Keratinocyte (primary cell): ENCODE measurements around the gene ABHD16A. TPM values are rescaled to one million over a fixed set of nuclear protein-coding genes. Genes with fewer than 3 reads are reported as not detected.

Experiments
- DNase-seq: peaks from one replicate; pipeline ENCODE4 v3.0.0-alpha.2; 2011; ENCODE audit warnings: low read depth, missing footprints, low spot score
- FAIRE-seq: peaks from 2 replicates; lab custom pipeline; 2011; peaks lifted over from hg19 to GRCh38; lab: Jason Lieb, UNC
- H2AFZ ChIP-seq: 2 replicates; pipeline ENCODE4 v1.6.0; 2012; ENCODE audit warnings: low read length, control low read depth, inconsistent platforms; ENCODE audit not compliant: control insufficient read depth
- H3K27ac ChIP-seq: 2 replicates; pipeline ENCODE4 v1.5.1; 2011; ENCODE audit warnings: low read length; ENCODE audit not compliant: control insufficient read depth, insufficient read depth
- H3K27me3 ChIP-seq: 3 replicates; pipeline ENCODE4 v1.6.0; 2011; ENCODE audit warnings: low read length; ENCODE audit not compliant: control insufficient read depth, insufficient read depth; ENCODE audit errors: extremely low read depth
- H3K36me3 ChIP-seq, 2 experiments: 2 replicates in 1 of 2; 3 replicates in 1 of 2; pipeline ENCODE4 v1.5.1; 2011; ENCODE audit warnings: low read length in 2 of 2, mild to moderate bottlenecking in 1 of 2; ENCODE audit not compliant: control insufficient read depth in 2 of 2, insufficient read depth in 2 of 2; ENCODE audit errors: extremely low read depth in 1 of 2
- H3K4me1 ChIP-seq: 3 replicates; pipeline ENCODE4 v1.5.1; 2011; ENCODE audit warnings: low read length; ENCODE audit not compliant: control insufficient read depth, insufficient read depth; ENCODE audit errors: extremely low read depth
- H3K4me2 ChIP-seq: 3 replicates; pipeline ENCODE4 v1.6.0; 2011; ENCODE audit warnings: low read depth, low read length; ENCODE audit not compliant: control insufficient read depth, insufficient read depth; ENCODE audit errors: extremely low read depth
- H3K4me3 ChIP-seq, 3 experiments: fragments of 200-600 bp in 1 of 3; sonication (generic) in 1 of 3; 2 replicates in 2 of 3; 3 replicates in 1 of 3; pipeline ENCODE4 v1.5.1; 2011 to 2016; ENCODE audit warnings: low read length in 3 of 3, mild to moderate bottlenecking in 3 of 3, control low read depth in 2 of 3, inconsistent platforms in 1 of 3, low read depth in 1 of 3, mixed read lengths in 1 of 3, mixed run types in 1 of 3, moderate library complexity in 1 of 3; ENCODE audit not compliant: control insufficient read depth in 2 of 3, insufficient read depth in 2 of 3; ENCODE audit errors: extremely low read depth in 1 of 3
- H3K79me2 ChIP-seq: 2 replicates; pipeline ENCODE4 v1.6.0; 2012; ENCODE audit warnings: low read length; ENCODE audit not compliant: control insufficient read depth, insufficient read depth
- H3K9ac ChIP-seq: 3 replicates; pipeline ENCODE4 v1.6.0; 2011; ENCODE audit warnings: low read length; ENCODE audit not compliant: control insufficient read depth, insufficient read depth; ENCODE audit errors: extremely low read depth
- H3K9me1 ChIP-seq: 3 replicates; pipeline ENCODE4 v1.6.0; 2011; ENCODE audit warnings: low read length; ENCODE audit not compliant: control insufficient read depth, insufficient read depth; ENCODE audit errors: extremely low read depth
- H3K9me3 ChIP-seq: 2 replicates; pipeline ENCODE4 v1.5.1; 2012; ENCODE audit warnings: low read depth, low read length; ENCODE audit not compliant: control insufficient read depth
- H4K20me1 ChIP-seq: 3 replicates; pipeline ENCODE4 v1.6.0; 2011; ENCODE audit warnings: low read length; ENCODE audit not compliant: control insufficient read depth, insufficient read depth; ENCODE audit errors: extremely low read depth
- CTCF ChIP-seq, 3 experiments: IDR thresholded peaks in 1 of 3; conservative IDR thresholded peaks in 1 of 3; optimal IDR thresholded peaks in 1 of 3; 2 replicates in 2 of 3; 3 replicates in 1 of 3; pipeline versions ENCODE3 to v1.5.1; 2011; ENCODE audit warnings: low read length in 3 of 3, mild to moderate bottlenecking in 3 of 3, moderate library complexity in 2 of 3, control low read depth in 1 of 3, inconsistent platforms in 1 of 3; ENCODE audit not compliant: insufficient read depth in 2 of 3; ENCODE audit errors: extremely low read depth in 1 of 3
- EZH2 ChIP-seq: IDR thresholded peaks from one replicate; pipeline ENCODE4 v1.6.1; 2012; ENCODE audit warnings: inconsistent platforms, mild to moderate bottlenecking, low read length, moderate library complexity
- dilution Hi-C: fragments of 300-500 bp; cut with MboI; formaldehyde crosslinking; loops from one replicate; pipeline ENCODE4 v1.7.0; 2020; ENCODE audit warnings: low sequenced_read_pairs; ENCODE audit not compliant: extremely low pct_ligation_motif_present
- polyA plus RNA-seq, 5 experiments: library from polyadenylated mRNA; depleted of rRNA in 3 of 5; stranded (reverse) in 3 of 5; stranded (forward) in 1 of 5; unstranded in 1 of 5; fragments of >200 nt; gene quantifications; 1 replicate in 1 of 5; 2 replicates in 3 of 5; 3 replicates in 1 of 5; pipeline versions ENCODE4 v1.2.1 to v1.2.3, GENCODE V29; 2011 to 2012; ENCODE audit warnings: missing spikeins in 2 of 5, low read depth in 1 of 5, low replicate concordance in 1 of 5

Gene ABHD16A
- polyA plus RNA-seq, 1 donor (not counting 4 experiments of a cell fraction or from before 2014, with no cell fraction given), result 21.8 TPM

DNA sequence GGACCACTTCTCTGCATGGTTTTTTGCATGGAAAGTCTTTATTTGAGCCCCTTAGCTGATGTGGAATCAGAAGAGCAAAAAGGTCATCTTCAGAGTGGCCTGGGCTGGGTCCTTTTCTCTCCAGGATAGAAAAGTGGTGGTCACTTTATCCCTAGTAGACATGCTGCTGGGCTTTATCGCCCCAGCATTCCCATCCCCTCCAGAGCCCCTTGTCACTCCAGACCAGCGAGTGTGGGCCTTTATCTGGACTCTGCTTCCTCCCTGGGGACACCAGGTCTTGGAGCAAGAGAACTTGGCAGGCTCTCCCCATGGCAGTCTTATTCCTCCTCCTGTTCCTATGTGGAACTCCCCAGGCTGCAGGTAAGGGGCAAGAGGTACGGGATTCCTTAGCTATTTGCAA is 3.5 kb upstream of the ABHD16A start, which contains the start of gene LY6G6F:
LY6G6F (plus strand) TSS at position 268 of the 400 bp plus-strand sequence; CDS start at position 309, 41 bp downstream.
- Histone ChIP-seq H3K9me3 (no peaks in the 10 kb centered on the region), H3K4me1 (peaks cover 16% of the 10 kb centered on the region), H3K9ac (no peak within 1 kb of the TSS), H3K27ac (no peak within 1 kb of the TSS), H3K9me1 (no peaks in the 10 kb centered on the region), H3K4me2 (no peak within 1 kb of the TSS), H3K36me3 (no peaks in the 10 kb centered on the region), H2AFZ (no peak within 1 kb of the TSS), H4K20me1 (no peaks in the 10 kb centered on the region), H3K4me3 (no peak within 1 kb of the TSS), H3K27me3 (no peaks in the 10 kb centered on the region), H3K79me2 (peaks cover 11% of the 10 kb centered on the region)
- TF ChIP-seq EZH2 (no peak), CTCF (optimal IDR thresholded peaks at IDR 0.05 in 1 of 3, IDR thresholded peaks at IDR 0.05 in 1 of 3, conservative IDR thresholded peaks at IDR 0.05 in 1 of 3; ENCODE audit: extremely low read depth in 1 of 3, insufficient read depth in 2 of 3, low read length in 3 of 3) (no peak)
- DNase-seq (no peak), FAIRE-seq (no peak)
- dilution Hi-C loops, result no loop called here

DNA sequence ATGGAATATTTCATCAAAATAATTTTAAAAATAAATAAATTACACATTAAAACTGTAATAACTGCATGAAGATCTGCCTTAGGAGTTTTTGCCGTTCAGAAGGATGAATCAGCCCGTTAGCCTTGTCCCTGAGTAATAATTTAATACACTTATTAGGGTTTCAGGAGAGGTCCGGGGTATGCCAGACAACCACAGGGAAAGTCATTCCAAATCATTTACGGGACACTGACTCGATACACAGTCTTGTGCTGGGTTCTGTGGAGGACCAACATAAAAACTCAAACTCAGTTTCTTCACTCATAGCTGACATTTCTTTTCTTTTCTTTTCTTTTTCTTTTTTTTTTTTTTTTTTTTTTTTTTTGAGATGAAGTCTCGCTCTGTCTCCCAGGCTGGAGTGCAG is 2.8 kb upstream of the ABHD16A start:
- Histone ChIP-seq H3K79me2 (peaks cover 17% of the 10 kb centered on the region), H2AFZ (no peak overlapping the region), H3K36me3 (no peaks in the 10 kb centered on the region), H3K4me1 (peaks cover 11% of the 10 kb centered on the region), H3K27me3 (no peaks in the 10 kb centered on the region), H3K27ac (no peak overlapping the region), H3K9ac (no peak overlapping the region), H3K9me1 (no peaks in the 10 kb centered on the region), H4K20me1 (no peaks in the 10 kb centered on the region), H3K4me2 (no peak overlapping the region), H3K9me3 (no peaks in the 10 kb centered on the region), H3K4me3 (no peak overlapping the region)
- no peak for TF ChIP-seq EZH2
- no peak for TF ChIP-seq CTCF (optimal IDR thresholded peaks at IDR 0.05 in 1 of 3, IDR thresholded peaks at IDR 0.05 in 1 of 3, conservative IDR thresholded peaks at IDR 0.05 in 1 of 3; ENCODE audit: extremely low read depth in 1 of 3, insufficient read depth in 2 of 3, low read length in 3 of 3)
- no peak for DNase-seq
- dilution Hi-C loops, result no loop called here
- no peak for FAIRE-seq
